H1 (cell line): ENCODE data around the gene CCDC180. TPM values are rescaled to one million over a fixed set of nuclear protein-coding genes. Genes with fewer than 3 reads are reported as not detected.

ENCODE experiments used
- KDM1A ChIP-seq: fragments of 200-600, 300-600 bp; sonication (generic); IDR thresholded peaks from 2 replicates; pipeline ENCODE4 v1.7.1; 2016; ENCODE audit warnings: mild to moderate bottlenecking, low read length, borderline replicate concordance
- polyA plus RNA-seq, 7 experiments: library from polyadenylated mRNA; depleted of rRNA in 3 of 7; stranded (reverse) in 5 of 7; unstranded in 2 of 7; fragments of >200 nt in 5 of 7; fragments of 200-250 nt in 2 of 7; gene quantifications; 1 replicate in 5 of 7; 2 replicates in 1 of 7; 4 replicates in 1 of 7; pipeline versions ENCODE4 v1.2.1 to v1.2.3, GENCODE V29; 2011 to 2013; ENCODE audit warnings: missing spikeins in 2 of 7, mixed read lengths in 2 of 7
- total RNA-seq: library from RNA; stranded (reverse); fragmentation: NEBNext Ultra II Directional; extraction: Animal tissue kit (Norgen Biotek cat#: 25700); gene quantifications from 2 replicates; pipeline ENCODE4 v1.2.1, GENCODE V29; 2021

Gene CCDC180
- total and polyA plus RNA-seq, 2 of the 8 experiments (the other 6 are each of a cell fraction or from before 2014, with no cell fraction given), result 2.6 to 8.2 TPM

- TF ChIP-seq KDM1A, result no peak
- TF ChIP-seq, all 59 proteins: peak for 0
Observed at GRCh38 chr9:97327562-97327961, 20.1 kb downstream of the CCDC180 start (continued).
